SHP77 treated with DMSO at 0.1 percent for 48 hours (cell line): ENCODE data around the gene DHX58.
"Not testable (repeated sequence)": the region's sequence is repeated elsewhere in the genome, so short reads cannot be mapped to it uniquely, and the experiment has no call there.

Experiments used
- DNase-seq: peaks from one replicate; lab custom pipeline; 2025; lab: John Stamatoyannopoulos, UW

DHX58 gene

DNA sequence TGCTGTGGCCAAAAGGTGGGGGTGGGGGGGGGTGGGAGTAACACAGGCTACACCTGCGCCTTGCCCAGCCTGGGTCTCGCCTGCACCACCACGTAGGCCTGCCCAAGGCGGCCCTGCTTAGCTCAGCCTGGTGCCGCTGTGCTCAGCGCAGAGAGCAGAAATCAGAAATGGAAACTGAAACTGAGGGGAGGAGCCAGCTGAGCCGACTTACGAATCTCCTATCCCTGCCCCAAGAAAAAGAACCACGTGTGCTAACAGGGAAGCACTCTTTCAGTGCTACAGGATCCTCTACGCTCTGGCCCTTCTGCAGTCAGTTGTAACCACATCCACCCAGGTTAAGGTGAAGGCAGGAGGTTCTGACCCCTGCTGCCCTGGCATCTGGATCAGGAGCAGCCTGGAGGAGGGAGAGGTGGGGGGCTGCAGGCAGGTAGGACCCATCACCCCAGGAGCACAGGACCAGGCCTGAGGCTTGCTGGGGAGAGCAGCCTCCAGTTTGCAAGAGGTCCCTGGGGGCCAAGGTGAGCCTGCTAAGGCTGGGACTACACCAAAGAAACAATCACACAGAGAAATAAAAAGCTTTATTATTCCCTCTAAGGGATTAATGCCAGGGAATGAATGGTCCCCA lies at the start of gene DHX58:
DHX58 (minus strand) TSS at position 163 of the 625 bp plus-strand sequence. CDS start 822 bp downstream, outside the sequence.
- DNase-seq: no peak

DNA sequence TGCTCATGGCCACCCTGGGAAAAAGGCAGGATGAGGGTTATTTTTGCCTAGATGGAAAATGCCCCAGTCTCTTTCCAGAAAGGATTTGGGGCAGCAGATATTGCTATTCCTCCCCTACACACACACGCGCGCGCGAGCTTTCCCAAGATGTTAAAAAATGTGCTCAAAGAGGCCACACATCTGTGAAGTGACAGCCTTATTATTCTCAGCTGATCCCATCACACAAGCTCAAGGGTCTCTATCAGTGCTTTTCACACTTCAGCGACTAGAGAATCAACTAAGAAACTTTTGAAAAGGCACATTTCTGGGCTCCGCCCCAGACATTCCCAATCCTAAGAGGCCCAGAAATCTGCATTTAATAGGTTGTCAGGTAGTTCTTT lies 48.0 kb upstream of the DHX58 start:
- no peak for DNase-seq

DNA sequence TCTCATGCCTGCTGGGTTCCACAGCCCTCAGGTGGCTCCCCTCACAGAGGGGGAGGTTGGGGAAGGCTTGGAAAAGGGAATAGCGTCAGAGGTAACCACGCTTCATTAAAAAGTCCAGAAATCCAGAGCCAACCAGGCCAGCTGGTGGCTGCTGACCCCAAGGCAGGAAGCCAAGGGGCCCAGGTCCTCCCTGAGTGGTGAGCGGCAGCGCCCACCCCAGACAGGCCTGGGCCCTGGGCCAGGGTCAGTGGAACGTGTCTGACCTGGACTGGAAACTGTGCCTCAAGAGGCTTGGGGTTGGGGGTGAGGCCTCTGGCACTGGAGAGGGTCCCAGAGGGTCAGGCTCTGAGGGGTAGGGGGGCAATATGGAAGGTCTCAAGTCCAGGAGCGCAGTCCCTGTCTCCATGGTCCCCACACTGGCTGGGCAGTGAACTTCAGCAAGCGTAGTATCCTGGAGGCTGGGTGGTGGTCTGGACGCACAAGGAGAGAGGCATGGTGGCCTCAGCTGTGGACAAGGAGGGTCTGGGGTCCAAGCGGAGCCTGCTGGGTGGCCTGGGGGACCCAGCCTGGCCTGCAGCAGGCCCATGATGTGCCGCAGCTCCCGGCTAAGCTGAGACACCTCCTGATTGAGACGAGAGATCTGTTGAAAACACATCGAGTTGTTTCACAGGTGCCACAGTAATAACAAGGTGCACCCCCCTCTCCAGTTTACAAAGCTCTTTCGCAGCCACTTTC lies 47.4 kb upstream of the DHX58 start:
- no peak for DNase-seq

- DNase-seq: no peak
These were observed 43.1 kb upstream of the DHX58 start for GRCh38 chr17:42155614-42156045.

DNA sequence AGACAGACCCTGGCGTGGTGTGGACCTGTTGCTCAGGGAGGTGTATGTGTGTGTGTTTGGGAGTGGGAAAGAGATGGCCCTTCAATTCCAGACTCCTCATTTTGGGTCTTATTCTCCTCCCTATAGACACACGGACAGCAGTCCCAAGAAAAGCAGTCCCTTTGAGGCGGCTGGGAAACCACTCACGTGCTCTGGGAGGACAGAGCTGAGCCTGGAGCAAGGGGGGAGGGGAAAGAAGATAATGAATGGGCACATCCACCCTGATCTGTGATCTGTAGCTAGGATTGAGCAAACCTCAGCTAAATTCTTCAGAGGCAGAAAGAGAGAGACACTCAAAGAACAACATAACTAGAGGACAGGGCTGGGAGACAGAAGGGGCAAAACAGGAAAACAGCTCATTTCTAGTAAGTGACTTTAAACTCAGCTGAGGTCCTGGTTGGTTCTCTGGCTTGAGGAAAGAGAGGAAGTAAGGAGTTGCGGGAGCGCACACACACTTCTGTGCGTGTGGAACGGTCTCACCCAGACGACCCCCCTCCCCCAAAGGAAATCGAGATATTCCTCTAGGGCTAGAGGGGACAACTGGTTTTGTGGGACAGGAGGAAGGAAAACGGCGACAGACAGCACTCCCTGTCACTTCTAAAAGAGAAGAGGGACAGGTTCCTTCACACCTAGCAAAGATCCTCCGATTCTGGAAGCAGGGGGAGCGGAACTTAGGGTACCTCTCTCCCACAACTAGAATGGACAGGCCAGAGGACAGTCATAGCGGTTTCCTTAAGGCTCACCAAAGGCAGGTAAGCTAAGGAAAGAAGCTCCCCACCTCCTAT lies 41.6 kb upstream of the DHX58 start:
- no peak for DNase-seq

GRCh38 chr17:42146911-42147607 lies 34.5 kb upstream of the DHX58 start:
- no peak for DNase-seq

DNA sequence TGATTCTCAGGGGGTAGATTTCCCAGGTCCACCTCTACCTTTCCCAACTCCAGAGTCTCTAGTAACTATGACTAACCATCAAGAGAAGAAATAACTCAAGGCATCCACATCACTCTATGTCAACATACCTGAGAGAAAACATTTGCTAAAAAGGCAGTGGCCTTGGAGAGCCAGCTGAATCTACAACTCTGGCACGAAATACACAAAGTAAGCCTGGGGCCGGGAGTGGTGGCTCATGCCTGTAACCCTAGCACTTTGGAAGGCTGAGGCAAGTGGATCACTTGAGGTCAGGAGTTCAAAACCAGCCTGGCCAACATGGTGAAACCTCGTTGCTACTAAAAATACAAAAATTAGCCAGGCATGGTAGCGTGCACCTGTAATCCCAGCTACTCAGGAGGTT lies 30.6 kb upstream of the DHX58 start:
- not testable (repeated sequence) for DNase-seq

DNA sequence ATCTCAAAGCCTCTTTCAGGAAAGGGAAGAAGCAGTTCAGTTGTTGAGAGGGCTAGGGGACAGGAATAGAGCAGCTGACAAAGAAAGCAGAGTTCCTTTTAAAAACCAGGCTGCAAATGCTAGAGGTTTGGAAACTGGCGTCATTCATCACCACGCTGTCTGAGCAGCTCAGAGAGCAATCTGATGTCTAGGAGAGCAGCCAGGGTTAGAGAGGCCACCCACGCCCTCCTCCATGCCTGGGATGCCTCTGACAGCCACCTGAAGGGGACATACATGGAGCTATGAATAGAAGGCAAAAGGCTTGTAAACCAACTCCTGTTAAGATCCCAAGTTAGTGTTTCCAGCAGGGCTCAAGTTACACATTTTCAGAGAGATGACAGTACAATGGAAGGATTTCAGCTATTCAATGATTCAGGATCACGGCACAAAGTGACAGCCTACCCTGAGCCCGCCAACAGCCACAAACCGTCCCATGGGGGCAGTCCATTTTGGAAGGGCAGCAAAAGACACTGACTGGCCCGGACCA lies 29.9 kb upstream of the DHX58 start:
- no peak for DNase-seq

DNA sequence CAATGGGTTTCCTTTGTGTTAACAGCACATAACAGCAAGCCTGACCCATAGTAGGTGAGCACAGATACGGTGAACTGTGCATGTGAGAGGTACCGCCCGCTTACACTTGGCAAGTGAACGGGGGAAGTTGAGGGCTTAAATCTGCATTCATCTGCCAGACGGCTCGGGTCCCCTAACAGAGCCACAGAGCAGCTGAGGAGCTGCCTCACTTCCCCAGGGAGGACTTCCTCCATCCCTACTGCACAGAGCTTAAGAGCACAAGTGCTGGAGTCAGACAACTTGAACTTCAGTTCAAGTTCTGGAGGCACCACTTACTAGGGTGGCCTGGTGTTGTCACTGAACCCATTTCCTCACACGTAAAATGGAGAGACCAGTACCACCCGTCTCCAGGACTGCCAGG lies 28.9 kb upstream of the DHX58 start:
- no peak for DNase-seq

- not testable (repeated sequence) for DNase-seq
These were observed 28.2 kb upstream of the DHX58 start for GRCh38 chr17:42140690-42141089.

GRCh38 chr17:42138749-42139492 lies 26.4 kb upstream of the DHX58 start:
- no peak for DNase-seq

DNA sequence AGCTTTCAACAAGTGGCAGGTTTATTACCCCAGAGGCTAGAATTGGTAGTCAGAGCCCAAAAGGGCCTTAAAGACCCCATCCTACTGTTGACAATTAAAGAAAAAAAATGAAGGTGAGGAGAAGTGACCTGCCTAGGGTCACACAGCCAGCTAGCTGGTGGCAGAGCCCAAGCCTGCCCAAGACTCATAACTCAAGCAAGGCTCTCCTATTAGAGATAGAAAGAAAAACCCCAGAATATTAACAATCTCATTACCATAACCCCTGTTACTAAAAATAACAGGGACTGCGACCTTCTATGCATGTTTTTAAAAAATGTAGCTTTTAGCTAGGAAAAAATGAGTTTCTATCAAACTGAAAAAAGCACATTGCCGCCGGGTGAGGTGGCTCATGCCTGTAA lies 24.1 kb upstream of the DHX58 start:
- no peak for DNase-seq

- DNase-seq: peak; percentile 65
These were observed 23.4 kb upstream of the DHX58 start for GRCh38 chr17:42135664-42136653.

GRCh38 chr17:42135151-42135550 lies 22.6 kb upstream of the DHX58 start:
- no peak for DNase-seq

DNA sequence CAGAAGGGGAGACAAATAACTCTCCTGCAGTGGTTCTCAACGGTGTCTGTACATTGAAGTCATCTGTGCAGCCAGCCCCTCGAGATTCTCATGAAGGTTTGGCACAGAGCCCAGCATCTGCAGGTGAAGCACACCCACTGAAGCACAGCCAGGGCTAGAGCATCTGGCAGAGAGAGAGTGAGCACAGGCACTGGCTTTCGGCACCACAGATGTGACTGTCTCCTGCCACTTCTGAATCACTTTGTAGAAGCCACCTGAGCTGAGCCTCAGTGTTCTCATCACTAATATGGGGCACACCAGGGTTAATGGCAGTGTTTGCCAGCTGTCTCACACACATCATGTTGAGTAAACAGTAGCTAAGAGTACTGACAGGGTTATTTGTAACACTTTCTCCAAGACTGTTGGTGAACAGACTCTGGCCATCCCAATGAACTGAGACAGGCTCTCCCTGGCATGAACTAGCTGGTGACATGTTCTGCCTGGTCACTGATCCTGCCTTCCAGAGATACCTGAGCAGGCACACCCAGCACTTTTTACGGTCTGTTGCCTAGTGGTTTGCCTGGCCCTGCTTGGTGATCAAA lies 21.0 kb upstream of the DHX58 start:
- DNase-seq: peak; percentile 81

GRCh38 chr17:42132941-42133340 lies 20.4 kb upstream of the DHX58 start:
- no peak for DNase-seq

GRCh38 chr17:42131981-42132432 lies 19.5 kb upstream of the DHX58 start:
- DNase-seq: no peak

DNA sequence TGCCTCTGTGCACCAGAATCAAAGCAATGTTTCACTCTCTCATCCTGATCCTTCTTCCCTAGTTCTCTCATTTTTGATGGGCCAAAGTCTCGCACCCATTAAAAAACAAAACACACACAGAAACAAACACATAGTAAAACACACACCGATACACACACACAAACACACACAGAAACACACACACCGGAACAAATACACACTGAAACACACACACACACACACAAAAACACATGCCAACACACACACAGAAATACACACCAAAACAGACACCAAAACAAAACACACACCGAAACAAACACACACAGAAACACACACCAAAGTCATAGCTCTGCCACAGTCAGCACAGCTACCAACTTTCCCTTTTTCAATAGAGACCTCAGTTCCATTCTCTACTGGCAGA lies 18.7 kb upstream of the DHX58 start:
- DNase-seq: no peak

GRCh38 chr17:42130310-42130936 lies 17.9 kb upstream of the DHX58 start:
- DNase-seq: no peak
